IMR-90 (cell line): ENCODE measurements around the gene TIAM2. TPM values are rescaled to one million over a fixed set of nuclear protein-coding genes. Genes with fewer than 3 reads are reported as not detected.

Source experiments
- ATAC-seq: fragments of 200-7000 bp; cut with Tn5 transposase; 2 replicates; pipeline ENCODE4 v1.9.1; 2020; ENCODE audit warnings: low read depth, mild to moderate bottlenecking, moderate library complexity
- BruUV-seq: library from RNA; stranded (reverse); fragments of 400-500 nt; replicated peaks from 2 replicates; lab custom pipeline; 2021; lab: Mats Ljungman, UMichigan
- CTCF ChIA-PET: fragments of 300-600 bp; formaldehyde crosslinking; extraction: SDS; loops from one replicate; lab custom pipeline; 2021; ENCODE audit warnings: antibody characterized with exemption; lab: Yijun Ruan, JAX
- POLR2A ChIA-PET: fragments of 300-600 bp; sonication (Branson Sonifier 250); formaldehyde crosslinking; loops from one replicate; lab custom pipeline; 2022; ENCODE audit warnings: antibody characterized with exemption; ENCODE audit not compliant: unreplicated experiment; lab: Charles Lee
- DNase-seq: peaks from one replicate; pipeline ENCODE4 v3.0.0; 2013
- H2AFZ ChIP-seq: replicated peaks from 2 replicates; pipeline ENCODE3; 2013; ENCODE audit warnings: low read length, mild to moderate bottlenecking; ENCODE audit not compliant: poor library complexity
- H2AK5ac ChIP-seq: 2 replicates; pipeline ENCODE4 v1.6.1; 2013; ENCODE audit warnings: low read depth, low read length, inconsistent platforms
- H2AK9ac ChIP-seq: replicated peaks from 2 replicates; pipeline ENCODE3; 2013; ENCODE audit warnings: mild to moderate bottlenecking, low read depth, low read length, moderate library complexity; ENCODE audit not compliant: poor library complexity
- H2BK120ac ChIP-seq: 2 replicates; pipeline ENCODE4 v1.6.1; 2013; ENCODE audit warnings: low read depth, low read length, inconsistent platforms
- H2BK15ac ChIP-seq: 3 replicates; pipeline ENCODE4 v1.6.1; 2013; ENCODE audit warnings: low read depth, low read length, inconsistent platforms
- H2BK20ac ChIP-seq: 2 replicates; pipeline ENCODE4 v1.6.1; 2013; ENCODE audit warnings: low read depth, mild to moderate bottlenecking, inconsistent platforms, low read length, moderate library complexity
- H2BK5ac ChIP-seq: 2 replicates; pipeline ENCODE4 v1.6.1; 2013; ENCODE audit warnings: mild to moderate bottlenecking, low read depth, low read length, inconsistent platforms; ENCODE audit not compliant: poor library complexity, severe bottlenecking
- H3K14ac ChIP-seq: replicated peaks from 2 replicates; pipeline ENCODE4 v1.6.1; 2013; ENCODE audit warnings: low read depth, low read length, inconsistent platforms
- H3K18ac ChIP-seq: 2 replicates; pipeline ENCODE4 v1.6.1; 2013; ENCODE audit warnings: low read depth, low read length, control low read depth
- H3K23ac ChIP-seq: 2 replicates; pipeline ENCODE4 v1.6.1; 2013; ENCODE audit warnings: low read depth, low read length, inconsistent platforms
- H3K27ac ChIP-seq: 2 replicates; pipeline ENCODE4 v1.5.1; 2013; ENCODE audit warnings: mild to moderate bottlenecking, control low read depth, low read length; ENCODE audit not compliant: insufficient read depth
- H3K27me3 ChIP-seq: 2 replicates; pipeline ENCODE4 v1.6.1; 2013; ENCODE audit warnings: low read length; ENCODE audit not compliant: control insufficient read depth, insufficient read depth
- H3K36me3 ChIP-seq: 2 replicates; pipeline ENCODE4 v1.6.1; 2013; ENCODE audit warnings: low read length, mixed read lengths; ENCODE audit not compliant: control insufficient read depth, insufficient read depth
- H3K4ac ChIP-seq: 2 replicates; pipeline ENCODE4 v1.6.1; 2013; ENCODE audit warnings: low read depth, low read length, inconsistent platforms
- H3K4me1 ChIP-seq: 2 replicates; pipeline ENCODE4 v1.6.1; 2013; ENCODE audit warnings: low read length, mixed read lengths; ENCODE audit not compliant: control insufficient read depth, insufficient read depth
- H3K4me2 ChIP-seq: 2 replicates; pipeline ENCODE4 v1.6.1; 2013; ENCODE audit warnings: low read depth, mild to moderate bottlenecking, control low read depth, low read length, moderate library complexity
- H3K4me3 ChIP-seq: 2 replicates; pipeline ENCODE4 v1.5.1; 2013; ENCODE audit warnings: low read depth, mild to moderate bottlenecking, control low read depth, low read length, moderate library complexity; ENCODE audit not compliant: insufficient read depth
- H3K56ac ChIP-seq: 2 replicates; pipeline ENCODE4 v1.6.1; 2013; ENCODE audit warnings: low read length, inconsistent platforms; ENCODE audit not compliant: insufficient read depth; ENCODE audit errors: extremely low read depth
- H3K79me1 ChIP-seq, 2 experiments: 2 replicates each; pipeline ENCODE4 v1.6.1; 2013; ENCODE audit warnings: low read length in 2 of 2, inconsistent platforms in 1 of 2, low read depth in 1 of 2
- H3K9ac ChIP-seq: 2 replicates; pipeline ENCODE4 v1.6.1; 2013; ENCODE audit warnings: low read depth, low read length, control low read depth
- H3K9me1 ChIP-seq: 2 replicates; pipeline ENCODE4 v1.6.1; 2013; ENCODE audit warnings: low read length, inconsistent platforms; ENCODE audit not compliant: insufficient read depth
- H3K9me3 ChIP-seq: 2 replicates; pipeline ENCODE4 v1.6.1; 2013; ENCODE audit warnings: low read length; ENCODE audit not compliant: control insufficient read depth, insufficient read depth
- H4K20me1 ChIP-seq: 2 replicates; pipeline ENCODE4 v1.6.1; 2013; ENCODE audit warnings: low read length, inconsistent platforms; ENCODE audit not compliant: insufficient read depth
- H4K5ac ChIP-seq: 2 replicates; pipeline ENCODE4 v1.6.1; 2013; ENCODE audit warnings: mild to moderate bottlenecking, low read depth, low read length, control low read depth
- H4K8ac ChIP-seq, 2 experiments: 2 replicates each; pipeline ENCODE4 v1.6.1; 2013; ENCODE audit warnings: low read depth in 2 of 2, low read length in 2 of 2, control low read depth in 1 of 2, inconsistent platforms in 1 of 2
- H4K91ac ChIP-seq: 2 replicates; pipeline ENCODE4 v1.6.1; 2013; ENCODE audit warnings: low read depth, low read length, inconsistent platforms; ENCODE audit not compliant: insufficient read depth
- MXI1 ChIP-seq: IDR thresholded peaks from 2 replicates; pipeline ENCODE4 v1.6.1; 2012; ENCODE audit warnings: low read depth, mild to moderate bottlenecking, low read length, moderate library complexity, borderline replicate concordance
- WGBS, 2 experiments: methylation state at CpG; one replicate each; pipeline versions ENCODE4 v1.1.5 to v1.1.7; 2013; ENCODE audit warnings: missing lambda C conversion rate in 2 of 2; ENCODE audit not compliant: insufficient read length in 1 of 2; ENCODE audit errors: extremely low coverage in 2 of 2; 5-methylcytosine and 5-hydroxymethylcytosine counted together
- dilution Hi-C: fragments of 300-500 bp; cut with HindIII; formaldehyde crosslinking; loops from one replicate; pipeline ENCODE4 v1.14.3; 2018; ENCODE audit warnings: low sequenced_read_pairs; ENCODE audit not compliant: unreplicated experiment
- in situ Hi-C: fragments of 300-500 bp; cut with MboI; formaldehyde crosslinking; loops from 3 replicates; pipeline ENCODE4 v1.14.3; 2019; ENCODE audit warnings: low sequenced_read_pairs, inconsistent platforms, mixed read lengths
- intact Hi-C: fragments of 100-400 bp; cut with micrococcal nuclease; formaldehyde crosslinking; loops from 2 replicates; pipeline ENCODE4 v1.10.0; 2022
- polyA plus RNA-seq, 3 experiments: library from polyadenylated mRNA; depleted of rRNA; stranded (reverse); fragments of >200 nt; gene quantifications; 2 replicates each; pipeline ENCODE4 v1.2.3, GENCODE V29; 2012; ENCODE audit warnings: low replicate concordance in 1 of 3
- total RNA-seq: library from RNA; depleted of rRNA; stranded (reverse); fragments of >200 nt; gene quantifications from 2 replicates; pipeline ENCODE4 v1.2.3, GENCODE V29; 2012
- TF ChIP-seq, protein P1 (sequence below): fragments of 150-350 bp; IDR thresholded peaks from 2 replicates; pipeline ENCODE4 v1.6.1; 2017; ENCODE audit warnings: mild to moderate bottlenecking, antibody characterized with exemption, low read length, low read depth

TIAM2 gene
- total and polyA plus RNA-seq, 2 of the 4 experiments (the other 2 are of a cell fraction), result 3.1 to 4.7 TPM

DNA sequence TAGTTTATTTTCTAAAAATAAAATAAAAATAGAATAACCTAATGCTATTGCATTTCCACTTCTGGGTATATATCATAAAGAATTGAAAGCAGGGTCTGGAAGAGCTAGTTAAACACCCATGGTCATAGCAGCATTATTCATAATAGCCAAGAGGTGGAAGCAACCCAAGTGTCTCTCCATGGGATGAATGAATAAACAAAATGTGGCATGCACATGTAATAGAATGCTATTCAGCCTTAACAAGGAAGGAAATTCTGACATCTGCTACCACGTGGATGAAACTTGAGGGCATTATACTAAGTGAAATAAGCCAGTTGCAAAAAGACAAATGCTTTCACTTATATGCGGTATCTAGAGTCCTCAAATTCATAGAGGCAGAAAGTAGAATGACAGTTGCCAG, 130.8 kb downstream of the TIAM2 start:
- intact Hi-C loops, result no loop called here
- CTCF ChIA-PET, result no interaction called here
- no peak overlapping the region for H3K14ac ChIP-seq

More for the DNA sequence above, 130.8 kb downstream of the TIAM2 start:
- WGBS, 2 experiments, result no CpG with 5 or more reads among the region's 2 CpGs
- POLR2A ChIA-PET, result no interaction called here
- no peak overlapping the region for H4K5ac ChIP-seq
- peak overlapping the region; percentile 8 for H2AK9ac ChIP-seq
- H2AK5ac ChIP-seq, result no peak overlapping the region
- H4K8ac ChIP-seq, result no peak overlapping the region
- peak; percentile 75; the same call in 1 of the 2 replicates for TF ChIP-seq MXI1
- TF ChIP-seq, protein P1, sequence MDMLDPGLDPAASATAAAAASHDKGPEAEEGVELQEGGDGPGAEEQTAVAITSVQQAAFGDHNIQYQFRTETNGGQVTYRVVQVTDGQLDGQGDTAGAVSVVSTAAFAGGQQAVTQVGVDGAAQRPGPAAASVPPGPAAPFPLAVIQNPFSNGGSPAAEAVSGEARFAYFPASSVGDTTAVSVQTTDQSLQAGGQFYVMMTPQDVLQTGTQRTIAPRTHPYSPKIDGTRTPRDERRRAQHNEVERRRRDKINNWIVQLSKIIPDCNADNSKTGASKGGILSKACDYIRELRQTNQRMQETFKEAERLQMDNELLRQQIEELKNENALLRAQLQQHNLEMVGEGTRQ, result no peak
- H2BK15ac ChIP-seq, result no peak overlapping the region
- H3K9me3 ChIP-seq, result no peaks in the 10 kb centered on the region
- no peak overlapping the region for H3K4me2 ChIP-seq
- H3K4ac ChIP-seq, result 0 out of 2 replicates have a peak overlapping the region, but pooled peaks have one; percentile 8
- H3K79me1 ChIP-seq, result peaks cover 0 to 4% of the 10 kb centered on the region in 2 experiments; a peak in 1 of 4 replicates
- H3K18ac ChIP-seq, result no peak overlapping the region
- DNase-seq, result peak; percentile 80
- no peaks in the 10 kb centered on the region for H4K20me1 ChIP-seq
- H3K23ac ChIP-seq, result no peak overlapping the region
- no peak overlapping the region for H2BK20ac ChIP-seq
- no peak overlapping the region for H3K27ac ChIP-seq
- no peak overlapping the region for H2BK5ac ChIP-seq
- dilution Hi-C loops (no loop called here), in situ Hi-C loops (no loop called here)
- ATAC-seq, result peak; percentile 35
- no peak overlapping the region for H2BK120ac ChIP-seq
- H3K9me1 ChIP-seq, result peaks cover 12% of the 10 kb centered on the region
- H3K56ac ChIP-seq, result no peak overlapping the region
- no TSS peak for BruUV-seq
- H3K9ac ChIP-seq, result no peak overlapping the region
- H3K4me1 ChIP-seq, result peaks cover 20% of the 10 kb centered on the region
- no peak overlapping the region for H2AFZ ChIP-seq
- no peaks in the 10 kb centered on the region for H3K27me3 ChIP-seq
- H3K4me3 ChIP-seq, result no peak overlapping the region
- no peak overlapping the region for H4K91ac ChIP-seq
- peaks cover 1% of the 10 kb centered on the region; the same call in 1 of the 2 replicates for H3K36me3 ChIP-seq
